GM21447 (cell line): ENCODE measurements around the gene ZNF574.
"Not testable (repeated sequence)": the region's sequence is repeated elsewhere in the genome, so short reads cannot be mapped to it uniquely, and the experiment has no call there.

Experiments used
- ATAC-seq: cut with Tn5 transposase; IDR thresholded peaks from one replicate; pipeline ENCODE4 v1.9.1; 2021; ENCODE audit not compliant: unreplicated experiment

Gene ZNF574

DNA sequence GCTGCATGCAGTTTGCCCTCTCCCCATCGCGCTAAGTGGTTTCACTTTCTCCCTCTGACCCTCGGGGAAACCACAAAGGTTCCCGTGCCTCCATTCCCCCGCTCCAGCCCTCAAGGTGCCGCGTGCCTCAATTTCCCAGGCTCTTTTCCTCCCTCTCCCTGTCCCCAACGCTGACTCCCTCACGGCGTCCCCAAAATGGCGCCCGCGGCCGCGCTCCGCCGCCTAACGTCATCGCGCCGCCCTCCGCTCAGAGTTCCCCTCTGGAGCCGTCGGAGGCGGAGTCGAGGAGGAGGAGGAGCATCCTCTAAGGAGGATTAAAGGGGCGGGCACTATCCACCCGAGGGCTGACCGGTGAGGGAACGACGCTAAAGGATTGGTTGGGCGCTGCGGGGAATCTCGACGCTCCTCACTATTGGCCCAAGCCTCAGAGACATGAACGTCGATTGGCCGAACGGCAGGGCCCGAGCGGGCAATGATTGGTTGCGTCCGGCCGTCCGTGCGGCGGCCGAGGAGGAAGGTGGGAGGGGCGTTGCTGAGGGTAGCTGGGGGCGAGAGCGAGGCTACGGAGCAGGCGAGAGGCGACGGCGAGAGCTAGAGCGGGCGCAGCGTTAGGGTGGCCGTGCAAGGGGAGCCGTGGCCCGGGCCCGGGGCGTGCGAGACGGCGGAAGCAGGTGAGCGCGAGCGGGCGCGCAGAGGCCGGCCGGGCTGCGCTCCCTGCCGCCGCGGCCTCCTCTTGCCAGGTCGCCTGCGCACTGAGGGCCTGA, at the start of gene ZNF574:
TSS of gene ZNF574 (plus strand) at position 551 of the 764 bp plus-strand sequence. CDS start 2,441 bp downstream, outside the sequence.
- ATAC-seq, result peak; percentile 93

DNA sequence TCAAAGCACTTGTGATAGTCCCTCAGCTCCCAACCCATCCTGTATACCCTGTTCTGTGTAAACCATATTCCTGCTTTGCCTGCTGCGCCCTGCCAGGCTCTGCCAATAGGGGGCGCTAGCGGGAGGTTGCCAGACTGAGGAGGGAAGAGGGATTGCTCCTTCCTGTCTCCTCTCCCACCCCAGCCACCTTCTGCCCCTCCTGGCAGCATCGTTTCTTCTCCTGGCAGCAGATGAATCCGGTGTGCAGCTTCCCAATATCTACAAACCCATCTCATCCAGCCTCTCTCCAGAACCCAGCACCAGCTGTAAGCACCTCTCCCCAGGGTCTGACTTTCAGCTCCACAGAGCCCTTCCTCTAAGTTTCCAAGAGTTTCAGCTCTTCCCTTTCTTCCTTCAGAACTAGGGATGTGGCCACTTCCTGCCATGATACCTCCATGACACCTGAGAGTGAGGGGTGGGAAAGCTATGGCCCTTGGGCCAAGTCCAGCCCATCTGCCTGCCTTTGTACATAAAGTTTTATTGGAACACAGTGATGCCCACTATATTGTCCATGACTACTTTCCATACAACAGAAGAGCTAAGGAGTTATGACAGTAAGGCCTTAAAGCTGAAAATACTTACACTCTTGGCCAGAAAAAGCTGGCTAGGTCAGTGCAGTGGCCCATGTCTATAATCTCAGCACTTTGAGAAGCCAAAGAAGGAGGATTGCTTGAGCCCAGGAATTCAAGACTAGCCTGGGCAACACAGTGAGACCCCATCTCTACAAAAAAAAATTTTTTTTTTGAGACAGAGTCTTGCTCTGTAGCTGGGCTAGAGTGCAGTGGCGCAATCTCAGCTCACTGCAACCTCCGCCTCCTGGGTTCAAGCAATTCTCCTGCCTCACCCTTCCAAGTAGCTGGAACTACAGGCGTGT, 47.4 kb upstream of the ZNF574 start:
- ATAC-seq, result no peak

GRCh38 chr19:42030645-42031440, 45.1 kb upstream of the ZNF574 start:
- no peak for ATAC-seq

- no peak for ATAC-seq
These were observed 43.5 kb upstream of the ZNF574 start for GRCh38 chr19:42032431-42032830.

DNA sequence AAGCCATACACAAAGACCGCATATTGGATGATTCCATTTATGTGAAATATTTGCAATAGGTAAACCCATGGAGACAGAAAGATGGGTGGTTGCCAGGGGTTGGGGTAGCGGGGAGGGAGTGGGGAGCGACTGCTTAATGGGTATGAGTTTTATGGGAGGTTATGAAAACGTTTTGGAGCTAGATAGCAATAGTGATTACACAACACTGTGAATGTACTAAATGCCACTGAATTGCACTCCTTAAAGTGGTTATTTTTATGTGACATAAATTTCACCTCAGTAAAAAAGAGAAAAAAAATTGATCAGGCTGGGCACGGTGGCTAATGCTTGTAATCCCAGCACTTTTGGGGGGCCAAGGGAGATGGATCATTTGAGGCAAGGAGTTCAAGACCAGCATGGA, 42.6 kb upstream of the ZNF574 start:
- no peak for ATAC-seq

DNA sequence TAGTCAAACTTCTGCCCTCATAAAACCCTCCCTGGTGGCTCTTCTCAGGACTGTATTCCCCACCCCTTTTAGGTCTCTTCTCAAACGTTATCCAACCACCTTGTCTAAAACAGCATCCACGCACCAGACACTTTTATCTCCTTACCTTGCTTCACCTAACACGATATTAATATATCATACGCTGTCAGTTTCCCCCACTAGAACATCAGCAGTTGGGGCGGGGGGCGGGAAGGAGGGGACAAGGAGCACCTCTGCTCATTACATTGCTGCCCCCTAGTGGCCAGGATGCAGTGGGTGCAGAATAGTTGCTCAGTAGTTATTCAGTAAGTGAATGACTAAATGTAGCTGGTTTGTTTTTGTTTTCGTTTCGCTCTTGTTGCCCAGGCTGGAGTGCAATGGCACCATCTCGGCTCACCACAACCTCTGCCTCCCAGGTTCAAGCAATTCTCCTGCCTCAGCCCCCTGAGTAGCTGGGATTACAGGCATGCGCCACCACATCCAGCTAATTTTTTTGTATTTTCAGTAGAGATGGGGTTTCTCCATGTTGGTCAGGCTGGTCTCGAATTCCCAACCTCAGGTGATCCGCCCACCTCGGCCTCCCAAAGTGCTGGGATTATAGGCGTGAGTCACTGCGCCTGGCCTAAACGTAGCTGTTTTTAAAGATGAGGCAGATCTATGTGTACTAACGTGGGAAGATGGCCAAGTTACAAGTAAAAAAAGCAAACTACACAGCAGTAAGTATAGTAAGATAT, 41.1 kb upstream of the ZNF574 start:
- not testable (repeated sequence) for ATAC-seq

GRCh38 chr19:42037649-42038048, 38.3 kb upstream of the ZNF574 start:
- ATAC-seq, result no peak

GRCh38 chr19:42038666-42039065, 37.3 kb upstream of the ZNF574 start:
- ATAC-seq, result no peak

GRCh38 chr19:42040031-42040430, 35.9 kb upstream of the ZNF574 start:
- no peak for ATAC-seq

GRCh38 chr19:42040491-42040890, 35.5 kb upstream of the ZNF574 start:
- not testable (repeated sequence) for ATAC-seq

DNA sequence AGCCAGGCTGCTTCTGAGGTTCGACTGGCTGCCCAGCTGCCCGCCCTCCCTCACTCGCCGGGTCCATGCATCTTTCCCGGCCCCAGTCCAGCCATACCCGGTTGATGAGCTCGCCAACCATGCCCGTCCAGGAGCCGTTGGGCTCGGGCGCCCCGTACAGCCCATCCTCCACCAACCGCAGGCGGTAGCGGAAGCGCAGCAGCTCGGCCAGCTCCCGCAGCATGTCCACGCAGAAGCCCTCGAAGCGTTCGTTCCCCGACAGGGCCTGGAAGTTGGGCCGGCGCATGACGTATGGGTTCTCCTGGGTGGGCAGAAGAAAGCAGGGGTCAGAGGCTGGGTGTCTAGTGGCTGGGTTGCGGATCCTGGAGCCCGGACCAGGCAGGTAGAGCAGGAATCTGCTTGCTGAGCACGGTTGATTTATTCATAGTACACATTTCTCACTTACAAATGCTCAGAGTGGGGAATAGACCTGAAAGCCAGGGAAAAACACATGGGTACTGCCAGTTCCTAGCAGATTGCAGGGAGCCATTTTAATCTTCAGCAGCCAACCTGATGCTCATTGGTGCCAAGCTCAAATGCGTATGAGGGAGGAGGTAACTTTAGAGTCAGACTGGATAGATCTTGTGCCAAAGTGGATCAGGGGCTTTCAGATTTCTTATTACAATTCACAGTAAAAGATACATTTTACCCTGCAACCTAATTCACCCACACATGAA, 33.4 kb upstream of the ZNF574 start:
- ATAC-seq, result no peak

- no peak for ATAC-seq
These were observed 30.4 kb upstream of the ZNF574 start for GRCh38 chr19:42045575-42045974.

GRCh38 chr19:42048992-42049391, 27.0 kb upstream of the ZNF574 start:
- no peak for ATAC-seq

DNA sequence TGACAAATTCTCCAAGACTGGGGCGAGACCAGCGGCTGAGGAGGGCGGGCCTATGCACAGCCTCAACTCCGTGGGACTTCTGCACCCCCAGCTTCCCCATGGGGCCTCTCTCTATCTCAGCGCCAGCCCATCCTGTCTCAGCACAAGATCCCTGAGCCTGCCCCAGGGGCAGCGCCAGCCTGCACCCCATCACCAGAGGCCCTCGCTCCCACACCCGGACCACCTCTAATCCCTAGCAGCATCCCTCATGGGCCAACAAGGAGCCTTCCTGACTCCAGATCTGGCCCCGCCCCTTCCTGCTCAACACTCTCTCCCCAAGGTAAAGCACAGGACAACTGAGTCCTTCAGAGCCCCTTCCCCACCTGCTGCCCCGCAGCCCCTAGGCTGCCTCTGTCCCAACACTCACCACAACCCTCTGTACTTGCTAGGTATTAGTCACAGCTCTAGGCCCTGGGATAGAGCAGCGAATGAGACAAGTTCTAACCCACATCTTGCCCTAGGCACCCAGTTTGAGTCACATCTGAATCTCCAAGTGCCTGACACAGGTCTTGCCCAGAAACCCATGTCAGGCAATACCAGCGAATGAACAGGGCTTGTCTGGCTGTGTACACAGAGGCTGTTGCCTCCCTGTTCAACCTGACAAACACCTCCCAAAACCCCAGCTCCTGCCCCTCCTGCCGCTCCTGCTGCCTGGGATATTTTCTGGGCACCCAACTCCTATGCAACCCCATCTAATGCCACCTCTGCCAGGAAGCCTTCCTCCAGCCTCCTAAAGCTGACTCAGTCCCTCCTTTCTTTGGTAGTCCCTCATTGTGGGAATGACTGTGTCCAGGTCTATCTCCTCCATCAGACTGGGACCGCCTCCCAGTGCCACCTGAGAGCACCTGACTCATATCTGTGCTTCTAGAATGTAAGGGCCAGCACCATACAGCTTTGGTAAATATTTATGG, 24.5 kb upstream of the ZNF574 start:
- no peak for ATAC-seq

DNA sequence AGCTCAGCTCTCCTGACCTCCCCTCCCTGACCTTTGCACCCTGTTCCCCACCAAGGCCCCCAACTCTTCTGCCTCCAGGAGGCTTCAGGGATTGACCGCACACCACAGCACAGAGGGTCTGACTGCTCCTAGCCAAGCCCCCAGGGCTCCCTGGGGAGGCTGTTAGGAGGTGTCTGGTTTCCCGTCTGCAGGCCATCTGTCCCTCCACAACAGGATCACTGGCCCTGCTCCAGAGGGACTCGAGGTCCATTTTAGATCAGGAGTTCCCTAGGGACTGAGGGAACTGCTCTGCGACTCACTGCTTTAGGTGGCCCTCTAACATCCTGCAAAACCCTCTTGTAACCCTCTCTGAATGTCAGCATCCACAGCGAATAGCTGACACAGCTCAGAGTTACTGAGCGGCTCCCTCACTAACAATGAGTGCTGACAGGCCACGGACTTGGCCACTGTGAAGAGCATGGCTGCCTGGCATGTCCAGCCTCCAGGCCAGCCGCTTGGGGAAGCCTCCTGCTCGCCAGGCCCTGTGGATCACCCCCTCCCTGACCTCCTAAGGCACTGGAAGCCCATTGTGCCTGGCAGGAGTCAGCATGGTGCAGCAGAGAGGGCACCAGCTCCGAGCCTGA, 23.6 kb upstream of the ZNF574 start:
- no peak for ATAC-seq

- ATAC-seq, result no peak
These were observed 22.7 kb upstream of the ZNF574 start for GRCh38 chr19:42053037-42053935.

GRCh38 chr19:42054205-42054604, 21.8 kb upstream of the ZNF574 start:
- ATAC-seq, result no peak
